ENCODE data around the gene PLD3.

DNA sequence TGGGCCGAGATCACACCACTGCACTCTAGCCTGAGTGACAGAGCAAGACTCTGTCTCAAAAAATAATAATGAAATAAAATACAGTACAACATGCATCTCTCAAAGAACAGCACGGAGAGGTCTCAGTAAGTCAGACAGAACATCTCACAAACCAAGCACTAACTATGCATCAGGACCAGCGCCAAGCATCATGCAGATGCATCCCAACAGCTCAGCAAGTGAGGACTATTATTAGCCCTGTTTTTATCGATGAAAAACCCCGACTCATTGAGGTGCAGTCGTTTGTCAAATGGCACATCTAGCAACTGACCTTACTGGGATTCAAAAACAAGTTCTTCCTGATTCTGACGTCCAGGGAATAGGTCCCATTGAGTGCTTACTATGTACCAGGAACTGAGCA is 4.1 kb upstream of the PLD3 start:
- no peak for TF ChIP-seq EZH2 (IDR thresholded peaks at IDR 0.05; ENCODE audit: low read depth, unreplicated experiment)
- no peak for TF ChIP-seq CTCF (conservative IDR thresholded peaks at IDR 0.05; ENCODE audit: low read depth in 2 of 2)
- TF ChIP-seq, protein P1, sequence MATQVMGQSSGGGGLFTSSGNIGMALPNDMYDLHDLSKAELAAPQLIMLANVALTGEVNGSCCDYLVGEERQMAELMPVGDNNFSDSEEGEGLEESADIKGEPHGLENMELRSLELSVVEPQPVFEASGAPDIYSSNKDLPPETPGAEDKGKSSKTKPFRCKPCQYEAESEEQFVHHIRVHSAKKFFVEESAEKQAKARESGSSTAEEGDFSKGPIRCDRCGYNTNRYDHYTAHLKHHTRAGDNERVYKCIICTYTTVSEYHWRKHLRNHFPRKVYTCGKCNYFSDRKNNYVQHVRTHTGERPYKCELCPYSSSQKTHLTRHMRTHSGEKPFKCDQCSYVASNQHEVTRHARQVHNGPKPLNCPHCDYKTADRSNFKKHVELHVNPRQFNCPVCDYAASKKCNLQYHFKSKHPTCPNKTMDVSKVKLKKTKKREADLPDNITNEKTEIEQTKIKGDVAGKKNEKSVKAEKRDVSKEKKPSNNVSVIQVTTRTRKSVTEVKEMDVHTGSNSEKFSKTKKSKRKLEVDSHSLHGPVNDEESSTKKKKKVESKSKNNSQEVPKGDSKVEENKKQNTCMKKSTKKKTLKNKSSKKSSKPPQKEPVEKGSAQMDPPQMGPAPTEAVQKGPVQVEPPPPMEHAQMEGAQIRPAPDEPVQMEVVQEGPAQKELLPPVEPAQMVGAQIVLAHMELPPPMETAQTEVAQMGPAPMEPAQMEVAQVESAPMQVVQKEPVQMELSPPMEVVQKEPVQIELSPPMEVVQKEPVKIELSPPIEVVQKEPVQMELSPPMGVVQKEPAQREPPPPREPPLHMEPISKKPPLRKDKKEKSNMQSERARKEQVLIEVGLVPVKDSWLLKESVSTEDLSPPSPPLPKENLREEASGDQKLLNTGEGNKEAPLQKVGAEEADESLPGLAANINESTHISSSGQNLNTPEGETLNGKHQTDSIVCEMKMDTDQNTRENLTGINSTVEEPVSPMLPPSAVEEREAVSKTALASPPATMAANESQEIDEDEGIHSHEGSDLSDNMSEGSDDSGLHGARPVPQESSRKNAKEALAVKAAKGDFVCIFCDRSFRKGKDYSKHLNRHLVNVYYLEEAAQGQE (IDR thresholded peaks at IDR 0.05; ENCODE audit: unreplicated experiment), result no peak
- TF ChIP-seq EZH2phosphoT487 (IDR thresholded peaks at IDR 0.05; ENCODE audit: unreplicated experiment), result no peak
- TF ChIP-seq POLR2AphosphoS5 (IDR thresholded peaks at IDR 0.05; ENCODE audit: low read depth), result no peak
- TF ChIP-seq ZNF114 (CRISPR knock-in tag; IDR thresholded peaks at IDR 0.05), result no peak
- no peak for TF ChIP-seq STAT1 (IDR thresholded peaks at IDR 0.05; ENCODE audit: unreplicated experiment)
- no peak for TF ChIP-seq ZNF331 (CRISPR knock-in tag; IDR thresholded peaks at IDR 0.05; ENCODE audit: low read depth)
- TF ChIP-seq JUNB (IDR thresholded peaks at IDR 0.05; ENCODE audit: unreplicated experiment), result no peak
- TF ChIP-seq, protein P2, sequence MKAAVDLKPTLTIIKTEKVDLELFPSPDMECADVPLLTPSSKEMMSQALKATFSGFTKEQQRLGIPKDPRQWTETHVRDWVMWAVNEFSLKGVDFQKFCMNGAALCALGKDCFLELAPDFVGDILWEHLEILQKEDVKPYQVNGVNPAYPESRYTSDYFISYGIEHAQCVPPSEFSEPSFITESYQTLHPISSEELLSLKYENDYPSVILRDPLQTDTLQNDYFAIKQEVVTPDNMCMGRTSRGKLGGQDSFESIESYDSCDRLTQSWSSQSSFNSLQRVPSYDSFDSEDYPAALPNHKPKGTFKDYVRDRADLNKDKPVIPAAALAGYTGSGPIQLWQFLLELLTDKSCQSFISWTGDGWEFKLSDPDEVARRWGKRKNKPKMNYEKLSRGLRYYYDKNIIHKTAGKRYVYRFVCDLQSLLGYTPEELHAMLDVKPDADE (IDR thresholded peaks at IDR 0.05), result no peak
- TF ChIP-seq CREB1 (CRISPR knock-in tag; IDR thresholded peaks at IDR 0.05; ENCODE audit: low read depth), result no peak
- TF ChIP-seq NANOG (IDR thresholded peaks at IDR 0.05; ENCODE audit: borderline replicate concordance), result no peak
